ENCODE results near the gene TDRD12.
"Not testable (repeated sequence)": the region's sequence is repeated elsewhere in the genome, so short reads cannot be mapped to it uniquely, and the experiment has no call there.

The TDRD12 gene

DNA sequence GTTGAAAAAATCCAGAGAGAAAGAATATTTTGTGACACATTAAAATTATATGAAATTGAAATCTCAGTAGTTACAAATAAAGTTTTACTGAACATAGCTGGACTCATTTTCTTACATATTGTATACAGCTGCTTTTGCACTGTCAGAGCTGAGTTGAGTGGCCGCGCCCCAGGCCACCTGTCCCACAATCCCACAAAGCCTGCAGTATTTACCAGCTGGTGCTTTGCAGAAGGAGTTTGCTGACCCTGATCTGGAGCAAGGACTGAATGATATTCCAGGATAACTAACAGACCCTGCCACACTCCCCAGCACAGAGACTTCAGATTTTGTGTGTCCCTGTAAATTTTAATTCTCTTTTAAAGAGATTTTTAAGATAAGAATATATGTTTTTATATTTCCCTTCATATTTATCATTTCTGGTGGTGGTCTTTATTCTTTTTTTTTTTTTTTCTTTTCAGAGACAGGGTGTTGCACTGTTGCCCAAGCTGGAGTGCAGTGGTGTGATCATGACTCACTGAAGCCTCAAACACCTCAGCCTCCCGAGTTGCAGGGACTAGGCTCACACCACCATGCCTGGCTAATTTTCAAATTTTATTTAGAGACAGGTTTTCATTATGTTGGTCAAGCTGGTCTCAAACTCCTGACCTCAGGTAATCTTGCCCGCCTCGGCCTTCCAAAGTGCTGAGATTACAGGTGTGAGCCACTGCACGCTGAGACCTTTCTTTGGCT, 48.5 kb downstream of the TDRD12 start:
- H3K4me1 ChIP-seq (ENCODE audit: control insufficient read depth in 5 of 5, insufficient read depth in 5 of 5, low read length in 5 of 5), result no peaks in the 10 kb centered on the region
- H3K4me3 ChIP-seq (ENCODE audit: low read depth in 1 of 5, low read length in 5 of 5), result no peak overlapping the region
- no peaks in the 10 kb centered on the region for H3K27me3 ChIP-seq (ENCODE audit: control insufficient read depth in 5 of 5, insufficient read depth in 4 of 5, low read length in 5 of 5)
- no peak overlapping the region for H3K27ac ChIP-seq (ENCODE audit: low read depth, low read length)
- peaks cover 0 to 4% (median 0%) of the 10 kb centered on the region in 5 donors for H3K9me3 ChIP-seq (ENCODE audit: control insufficient read depth in 5 of 5, low read length in 5 of 5)
- H3K36me3 ChIP-seq (ENCODE audit: control insufficient read depth in 5 of 5, insufficient read depth in 5 of 5, low read length in 5 of 5), result no peaks in the 10 kb centered on the region
- no peak overlapping the region for H3K9ac ChIP-seq (ENCODE audit: low read length in 5 of 5)

DNA sequence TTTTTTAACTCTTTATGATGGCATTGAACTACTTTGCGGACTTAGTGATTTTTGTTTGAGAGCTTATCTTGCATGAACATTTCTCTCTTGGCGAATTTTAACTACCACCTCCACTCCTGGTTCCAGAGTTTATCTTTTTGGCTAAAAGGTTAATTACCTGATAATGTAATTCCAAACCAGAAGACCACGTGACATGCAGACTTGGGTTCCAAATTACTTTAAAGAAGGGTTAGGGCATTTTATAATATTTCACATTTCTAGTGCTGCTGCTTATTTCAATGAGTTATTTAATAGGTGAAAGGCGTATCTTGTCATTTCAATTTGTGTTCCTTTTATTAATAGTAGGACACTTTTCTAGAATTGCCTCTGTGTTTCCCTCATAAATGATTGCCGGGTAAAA, 52.0 kb downstream of the TDRD12 start:
- no peak overlapping the region for H3K4me3 ChIP-seq (ENCODE audit: low read depth in 1 of 5, low read length in 5 of 5)

DNA sequence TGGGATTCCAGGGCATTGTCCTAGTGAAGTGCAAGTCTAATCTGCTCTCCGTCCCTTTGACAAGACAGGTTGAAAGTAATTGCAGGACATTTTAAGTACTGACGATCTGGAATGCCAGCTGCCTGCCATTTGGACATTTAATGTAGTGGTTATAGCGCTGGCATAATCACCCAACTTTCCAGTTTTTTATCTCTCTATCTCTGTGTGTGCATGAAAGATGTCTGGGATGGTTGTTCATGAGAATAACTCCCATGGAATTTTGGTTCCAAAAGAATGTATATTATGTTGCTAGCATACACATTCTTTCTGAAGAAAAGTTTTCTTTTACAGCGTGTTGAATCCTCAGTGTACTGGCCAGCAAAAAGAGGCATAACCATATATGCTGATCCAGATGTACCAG, 53.6 kb downstream of the TDRD12 start:
- H3K36me3 ChIP-seq (ENCODE audit: control insufficient read depth in 5 of 5, insufficient read depth in 5 of 5, low read length in 5 of 5), result no peaks in the 10 kb centered on the region
- H3K4me3 ChIP-seq (ENCODE audit: low read depth in 1 of 5, low read length in 5 of 5), result no peak overlapping the region
- H3K9ac ChIP-seq (ENCODE audit: low read length in 5 of 5), result no peak overlapping the region
- no peaks in the 10 kb centered on the region for H3K27me3 ChIP-seq (ENCODE audit: control insufficient read depth in 5 of 5, insufficient read depth in 4 of 5, low read length in 5 of 5)
- H3K9me3 ChIP-seq (ENCODE audit: control insufficient read depth in 5 of 5, low read length in 5 of 5), result peaks cover 0 to 4% (median 0%) of the 10 kb centered on the region in 5 donors
- H3K4me1 ChIP-seq (ENCODE audit: control insufficient read depth in 5 of 5, insufficient read depth in 5 of 5, low read length in 5 of 5), result no peaks in the 10 kb centered on the region
- no peak overlapping the region for H3K27ac ChIP-seq (ENCODE audit: low read depth, low read length)

More for the DNA sequence above, 52.0 kb downstream of the TDRD12 start:
- Histone ChIP-seq H3K36me3 (ENCODE audit: control insufficient read depth in 5 of 5, insufficient read depth in 5 of 5, low read length in 5 of 5) (no peaks in the 10 kb centered on the region), H3K4me1 (ENCODE audit: control insufficient read depth in 5 of 5, insufficient read depth in 5 of 5, low read length in 5 of 5) (no peaks in the 10 kb centered on the region), H3K9ac (ENCODE audit: low read length in 5 of 5) (no peak overlapping the region), H3K27me3 (ENCODE audit: control insufficient read depth in 5 of 5, insufficient read depth in 4 of 5, low read length in 5 of 5) (no peaks in the 10 kb centered on the region), H3K9me3 (ENCODE audit: control insufficient read depth in 5 of 5, low read length in 5 of 5) (peaks cover 0 to 4% (median 0%) of the 10 kb centered on the region in 5 donors), H3K27ac (ENCODE audit: low read depth, low read length) (no peak overlapping the region)

DNA sequence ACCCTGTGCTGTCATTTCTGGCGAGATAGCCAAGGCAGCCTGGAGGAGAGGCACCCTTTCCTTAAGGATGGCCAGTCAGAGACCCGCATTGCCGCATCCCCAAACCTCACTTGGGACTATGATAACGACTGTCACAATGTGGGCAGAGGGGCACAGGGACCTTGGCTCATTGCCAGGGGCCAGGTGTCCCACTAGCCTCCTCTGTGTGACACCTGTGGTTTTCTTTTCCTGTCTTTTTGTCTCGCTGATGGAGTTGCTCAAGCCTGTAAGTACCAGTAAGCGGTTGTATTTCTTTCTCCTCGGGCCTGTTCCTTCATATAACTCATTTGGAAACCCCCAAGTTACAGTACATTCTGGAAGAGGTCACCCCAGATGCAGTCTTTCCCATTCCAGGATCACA, 59.5 kb downstream of the TDRD12 start:
- Histone ChIP-seq H3K27me3 (ENCODE audit: control insufficient read depth in 5 of 5, insufficient read depth in 4 of 5, low read length in 5 of 5) (no peaks in the 10 kb centered on the region), H3K36me3 (ENCODE audit: control insufficient read depth in 5 of 5, insufficient read depth in 5 of 5, low read length in 5 of 5) (no peaks in the 10 kb centered on the region), H3K4me1 (ENCODE audit: control insufficient read depth in 5 of 5, insufficient read depth in 5 of 5, low read length in 5 of 5) (peaks cover 0 to 1% (median 0%) of the 10 kb centered on the region in 5 donors), H3K9me3 (ENCODE audit: control insufficient read depth in 5 of 5, low read length in 5 of 5) (peaks cover 6 to 12% (median 10%) of the 10 kb centered on the region in 5 donors), H3K4me3 (ENCODE audit: low read depth in 1 of 5, low read length in 5 of 5) (no peak overlapping the region), H3K9ac (ENCODE audit: low read length in 5 of 5) (no peak overlapping the region), H3K27ac (ENCODE audit: low read depth, low read length) (no peak overlapping the region)

DNA sequence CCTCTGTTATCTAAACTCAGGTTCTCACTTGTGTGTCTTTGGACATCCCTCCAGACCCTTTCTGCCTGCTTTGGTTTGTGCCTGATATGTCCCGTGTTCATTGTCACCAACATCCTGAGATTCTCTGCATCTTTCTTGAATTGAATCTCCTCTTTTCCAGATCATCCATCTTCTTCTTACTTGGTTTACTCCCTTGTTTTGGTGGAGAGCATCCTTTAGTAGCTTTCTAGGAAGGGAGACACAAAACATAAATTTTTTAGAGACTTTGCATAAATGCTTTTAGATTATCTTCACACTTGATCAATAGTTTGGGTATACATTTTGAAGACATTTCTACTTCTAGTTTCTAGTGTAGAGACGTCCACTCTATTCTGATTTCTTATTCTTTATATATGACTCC, 61.7 kb downstream of the TDRD12 start:
- Histone ChIP-seq H3K9me3 (ENCODE audit: control insufficient read depth in 5 of 5, low read length in 5 of 5) (peaks cover 6 to 12% (median 10%) of the 10 kb centered on the region in 5 donors), H3K36me3 (ENCODE audit: control insufficient read depth in 5 of 5, insufficient read depth in 5 of 5, low read length in 5 of 5) (no peaks in the 10 kb centered on the region), H3K4me3 (ENCODE audit: low read depth in 1 of 5, low read length in 5 of 5) (no peak overlapping the region), H3K27ac (ENCODE audit: low read depth, low read length) (no peak overlapping the region), H3K9ac (ENCODE audit: low read length in 5 of 5) (no peak overlapping the region), H3K4me1 (ENCODE audit: control insufficient read depth in 5 of 5, insufficient read depth in 5 of 5, low read length in 5 of 5) (peaks cover 0 to 1% (median 0%) of the 10 kb centered on the region in 5 donors), H3K27me3 (ENCODE audit: control insufficient read depth in 5 of 5, insufficient read depth in 4 of 5, low read length in 5 of 5) (no peaks in the 10 kb centered on the region)

DNA sequence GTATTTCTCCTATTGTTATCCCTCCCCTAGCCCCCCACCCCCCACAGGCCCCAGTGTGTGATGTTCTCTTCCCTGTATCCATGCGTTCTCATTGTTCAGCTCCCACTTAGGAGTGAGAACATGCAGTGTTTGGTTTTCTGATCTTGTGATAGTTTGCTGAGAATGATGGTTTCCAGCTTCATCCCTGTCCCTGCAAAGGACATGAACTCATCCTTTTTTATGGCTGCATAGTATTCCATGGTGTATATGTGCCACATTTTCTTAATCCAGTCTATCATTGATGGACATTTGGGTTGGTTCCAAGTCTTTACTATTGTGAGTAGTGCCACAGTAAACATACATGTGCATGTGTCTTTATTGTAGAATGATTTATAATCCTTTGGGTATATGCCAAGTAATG, 62.5 kb downstream of the TDRD12 start:
- not testable (repeated sequence) for H3K9ac ChIP-seq (ENCODE audit: low read length in 5 of 5); H3K4me1 ChIP-seq (ENCODE audit: control insufficient read depth in 5 of 5, insufficient read depth in 5 of 5, low read length in 5 of 5); H3K36me3 ChIP-seq (ENCODE audit: control insufficient read depth in 5 of 5, insufficient read depth in 5 of 5, low read length in 5 of 5); H3K27ac ChIP-seq (ENCODE audit: low read depth, low read length); H3K4me3 ChIP-seq (ENCODE audit: low read depth in 1 of 5, low read length in 5 of 5); H3K27me3 ChIP-seq (ENCODE audit: control insufficient read depth in 5 of 5, insufficient read depth in 4 of 5, low read length in 5 of 5)
- H3K9me3 ChIP-seq (ENCODE audit: control insufficient read depth in 5 of 5, low read length in 5 of 5), result peaks cover 6 to 12% (median 10%) of the 10 kb centered on the region in 5 donors

DNA sequence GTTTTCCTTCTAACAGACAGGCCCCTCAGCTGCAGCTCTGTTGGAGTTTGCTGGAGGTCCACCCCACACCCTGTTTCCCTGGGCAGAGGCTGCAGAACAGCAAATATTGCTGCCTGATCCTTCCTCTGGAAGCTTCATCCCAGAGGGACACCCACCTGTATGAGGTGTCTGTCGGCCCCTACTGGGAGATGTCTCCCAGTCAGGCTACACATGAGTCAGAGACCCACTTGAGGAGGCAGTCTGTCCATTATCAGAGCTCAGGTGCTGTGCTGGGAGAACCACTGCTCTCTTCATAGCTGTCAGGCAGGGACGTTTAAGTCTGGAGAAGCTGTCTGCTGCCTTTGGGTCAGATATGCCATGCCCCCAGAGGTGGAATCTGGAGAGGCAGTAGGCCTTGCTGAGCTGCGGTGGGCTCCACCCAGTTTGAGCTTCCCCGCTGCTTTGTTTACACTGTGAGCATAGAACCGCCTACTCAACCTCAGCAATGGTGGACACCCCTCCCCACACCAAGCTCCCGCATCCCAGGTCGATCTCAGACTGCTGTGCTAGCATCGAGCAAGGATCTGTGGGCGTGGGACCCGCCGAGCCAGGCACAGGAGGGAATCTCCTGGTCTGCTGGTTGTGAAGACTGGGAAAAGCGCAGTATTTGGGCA, 67.7 kb downstream of the TDRD12 start:
- H3K4me3 ChIP-seq (ENCODE audit: low read depth in 1 of 5, low read length in 5 of 5); H3K9me3 ChIP-seq (ENCODE audit: control insufficient read depth in 5 of 5, low read length in 5 of 5); H3K36me3 ChIP-seq (ENCODE audit: control insufficient read depth in 5 of 5, insufficient read depth in 5 of 5, low read length in 5 of 5); H3K9ac ChIP-seq (ENCODE audit: low read length in 5 of 5); H3K4me1 ChIP-seq (ENCODE audit: control insufficient read depth in 5 of 5, insufficient read depth in 5 of 5, low read length in 5 of 5); H3K27ac ChIP-seq (ENCODE audit: low read depth, low read length); H3K27me3 ChIP-seq (ENCODE audit: control insufficient read depth in 5 of 5, insufficient read depth in 4 of 5, low read length in 5 of 5): not testable (repeated sequence)

DNA sequence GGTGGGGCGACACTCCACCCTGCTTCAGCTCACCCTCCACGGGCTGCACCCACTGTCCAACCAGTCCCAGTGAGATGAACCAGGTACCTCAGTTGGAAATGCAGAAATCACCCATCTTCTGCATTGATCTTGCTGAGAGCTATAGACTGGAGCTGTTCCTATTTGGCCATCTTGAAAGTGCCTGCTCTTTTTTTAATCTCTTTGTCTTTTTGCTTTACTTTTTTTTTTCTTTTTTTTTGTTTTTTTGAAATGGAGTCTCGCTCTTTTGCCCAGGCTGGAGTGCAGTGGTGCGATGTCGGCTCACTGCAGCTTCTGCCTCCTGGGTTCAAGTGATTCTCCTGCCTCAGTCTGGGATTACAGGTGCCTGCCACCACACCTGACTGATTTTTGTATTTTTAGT, 68.3 kb downstream of the TDRD12 start:
- H3K27me3 ChIP-seq (ENCODE audit: control insufficient read depth in 5 of 5, insufficient read depth in 4 of 5, low read length in 5 of 5); H3K4me3 ChIP-seq (ENCODE audit: low read depth in 1 of 5, low read length in 5 of 5); H3K36me3 ChIP-seq (ENCODE audit: control insufficient read depth in 5 of 5, insufficient read depth in 5 of 5, low read length in 5 of 5); H3K9ac ChIP-seq (ENCODE audit: low read length in 5 of 5); H3K4me1 ChIP-seq (ENCODE audit: control insufficient read depth in 5 of 5, insufficient read depth in 5 of 5, low read length in 5 of 5); H3K27ac ChIP-seq (ENCODE audit: low read depth, low read length); H3K9me3 ChIP-seq (ENCODE audit: control insufficient read depth in 5 of 5, low read length in 5 of 5): not testable (repeated sequence)

DNA sequence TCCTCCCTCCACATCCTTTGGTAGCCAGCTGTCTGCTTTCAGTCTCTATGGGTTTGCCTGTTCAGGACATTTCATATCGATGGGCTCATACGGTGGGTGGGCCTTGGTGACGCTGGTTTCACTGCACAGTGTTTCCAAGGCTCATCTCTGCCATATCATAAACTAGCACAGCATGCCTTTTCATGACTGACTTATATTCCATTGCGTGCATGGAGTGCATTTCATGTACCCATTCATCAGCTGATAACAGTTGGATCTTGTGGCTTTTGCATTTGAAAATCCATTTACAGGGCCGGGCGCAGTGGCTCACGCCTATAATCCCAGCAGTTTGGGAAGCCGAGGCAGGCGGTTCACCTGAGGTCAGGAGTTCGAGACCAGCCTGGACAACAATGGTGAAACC, 69.9 kb downstream of the TDRD12 start:
- no peak overlapping the region for H3K9ac ChIP-seq (ENCODE audit: low read length in 5 of 5)
- H3K4me1 ChIP-seq (ENCODE audit: control insufficient read depth in 5 of 5, insufficient read depth in 5 of 5, low read length in 5 of 5), result no peaks in the 10 kb centered on the region
- H3K27ac ChIP-seq (ENCODE audit: low read depth, low read length), result no peak overlapping the region
- H3K9me3 ChIP-seq (ENCODE audit: control insufficient read depth in 5 of 5, low read length in 5 of 5), result no peaks in the 10 kb centered on the region
- H3K27me3 ChIP-seq (ENCODE audit: control insufficient read depth in 5 of 5, insufficient read depth in 4 of 5, low read length in 5 of 5), result no peaks in the 10 kb centered on the region
- H3K4me3 ChIP-seq (ENCODE audit: low read depth in 1 of 5, low read length in 5 of 5), result no peak overlapping the region
- no peaks in the 10 kb centered on the region for H3K36me3 ChIP-seq (ENCODE audit: control insufficient read depth in 5 of 5, insufficient read depth in 5 of 5, low read length in 5 of 5)

DNA sequence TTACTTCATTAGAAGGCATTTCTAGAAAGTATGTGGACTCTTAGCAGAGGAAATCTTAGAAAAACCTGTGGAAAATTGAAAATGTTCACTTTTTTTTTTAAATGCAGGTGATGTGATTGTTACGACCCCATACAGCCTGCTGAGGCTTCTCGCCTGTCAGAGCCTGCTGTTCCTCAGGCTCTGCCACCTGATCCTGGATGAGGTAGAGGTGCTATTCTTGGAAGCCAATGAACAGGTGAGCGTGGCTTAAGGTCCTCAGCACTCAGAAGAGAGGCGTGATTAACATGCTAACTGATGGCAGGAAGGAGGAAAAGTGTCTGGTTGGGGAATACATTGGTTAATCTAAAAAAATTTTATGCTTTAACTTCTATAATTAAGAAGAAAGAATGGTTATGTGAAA, 78.6 kb downstream of the TDRD12 start:
- Histone ChIP-seq H3K4me1 (ENCODE audit: control insufficient read depth in 5 of 5, insufficient read depth in 5 of 5, low read length in 5 of 5) (no peaks in the 10 kb centered on the region), H3K9ac (ENCODE audit: low read length in 5 of 5) (no peak overlapping the region), H3K27me3 (ENCODE audit: control insufficient read depth in 5 of 5, insufficient read depth in 4 of 5, low read length in 5 of 5) (peaks cover 0 to 5% (median 0%) of the 10 kb centered on the region in 5 donors), H3K36me3 (ENCODE audit: control insufficient read depth in 5 of 5, insufficient read depth in 5 of 5, low read length in 5 of 5) (no peaks in the 10 kb centered on the region), H3K4me3 (ENCODE audit: low read depth in 1 of 5, low read length in 5 of 5) (no peak overlapping the region), H3K27ac (ENCODE audit: low read depth, low read length) (no peak overlapping the region), H3K9me3 (ENCODE audit: control insufficient read depth in 5 of 5, low read length in 5 of 5) (no peaks in the 10 kb centered on the region)

Data from subcutaneous abdominal adipose tissue (tissue), 5 donors.